Keratinocyte (primary cell): Measurements from ENCODE around the gene MRPS23. TPM values are rescaled to one million over a fixed set of nuclear protein-coding genes. Genes with fewer than 3 reads are reported as not detected.

Experiments
- DNase-seq: peaks from one replicate; pipeline ENCODE4 v3.0.0-alpha.2; 2011; ENCODE audit warnings: low read depth, missing footprints, low spot score
- FAIRE-seq: peaks from 2 replicates; lab custom pipeline; 2011; peaks lifted over from hg19 to GRCh38; lab: Jason Lieb, UNC
- H2AFZ ChIP-seq: 2 replicates; pipeline ENCODE4 v1.6.0; 2012; ENCODE audit warnings: low read length, control low read depth, inconsistent platforms; ENCODE audit not compliant: control insufficient read depth
- H3K27ac ChIP-seq: 2 replicates; pipeline ENCODE4 v1.5.1; 2011; ENCODE audit warnings: low read length; ENCODE audit not compliant: control insufficient read depth, insufficient read depth
- H3K27me3 ChIP-seq: 3 replicates; pipeline ENCODE4 v1.6.0; 2011; ENCODE audit warnings: low read length; ENCODE audit not compliant: control insufficient read depth, insufficient read depth; ENCODE audit errors: extremely low read depth
- H3K36me3 ChIP-seq, 2 experiments: 2 replicates in 1 of 2; 3 replicates in 1 of 2; pipeline ENCODE4 v1.5.1; 2011; ENCODE audit warnings: low read length in 2 of 2, mild to moderate bottlenecking in 1 of 2; ENCODE audit not compliant: control insufficient read depth in 2 of 2, insufficient read depth in 2 of 2; ENCODE audit errors: extremely low read depth in 1 of 2
- H3K4me1 ChIP-seq: 3 replicates; pipeline ENCODE4 v1.5.1; 2011; ENCODE audit warnings: low read length; ENCODE audit not compliant: control insufficient read depth, insufficient read depth; ENCODE audit errors: extremely low read depth
- H3K4me2 ChIP-seq: 3 replicates; pipeline ENCODE4 v1.6.0; 2011; ENCODE audit warnings: low read depth, low read length; ENCODE audit not compliant: control insufficient read depth, insufficient read depth; ENCODE audit errors: extremely low read depth
- H3K4me3 ChIP-seq, 3 experiments: fragments of 200-600 bp in 1 of 3; sonication (generic) in 1 of 3; 2 replicates in 2 of 3; 3 replicates in 1 of 3; pipeline ENCODE4 v1.5.1; 2011 to 2016; ENCODE audit warnings: low read length in 3 of 3, mild to moderate bottlenecking in 3 of 3, control low read depth in 2 of 3, inconsistent platforms in 1 of 3, low read depth in 1 of 3, mixed read lengths in 1 of 3, mixed run types in 1 of 3, moderate library complexity in 1 of 3; ENCODE audit not compliant: control insufficient read depth in 2 of 3, insufficient read depth in 2 of 3; ENCODE audit errors: extremely low read depth in 1 of 3
- H3K79me2 ChIP-seq: 2 replicates; pipeline ENCODE4 v1.6.0; 2012; ENCODE audit warnings: low read length; ENCODE audit not compliant: control insufficient read depth, insufficient read depth
- H3K9ac ChIP-seq: 3 replicates; pipeline ENCODE4 v1.6.0; 2011; ENCODE audit warnings: low read length; ENCODE audit not compliant: control insufficient read depth, insufficient read depth; ENCODE audit errors: extremely low read depth
- H3K9me1 ChIP-seq: 3 replicates; pipeline ENCODE4 v1.6.0; 2011; ENCODE audit warnings: low read length; ENCODE audit not compliant: control insufficient read depth, insufficient read depth; ENCODE audit errors: extremely low read depth
- H3K9me3 ChIP-seq: 2 replicates; pipeline ENCODE4 v1.5.1; 2012; ENCODE audit warnings: low read depth, low read length; ENCODE audit not compliant: control insufficient read depth
- H4K20me1 ChIP-seq: 3 replicates; pipeline ENCODE4 v1.6.0; 2011; ENCODE audit warnings: low read length; ENCODE audit not compliant: control insufficient read depth, insufficient read depth; ENCODE audit errors: extremely low read depth
- EZH2 ChIP-seq: IDR thresholded peaks from one replicate; pipeline ENCODE4 v1.6.1; 2012; ENCODE audit warnings: inconsistent platforms, mild to moderate bottlenecking, low read length, moderate library complexity
- dilution Hi-C: fragments of 300-500 bp; cut with MboI; formaldehyde crosslinking; loops from one replicate; pipeline ENCODE4 v1.7.0; 2020; ENCODE audit warnings: low sequenced_read_pairs; ENCODE audit not compliant: extremely low pct_ligation_motif_present
- polyA plus RNA-seq, 5 experiments: library from polyadenylated mRNA; depleted of rRNA in 3 of 5; stranded (reverse) in 3 of 5; stranded (forward) in 1 of 5; unstranded in 1 of 5; fragments of >200 nt; gene quantifications; 1 replicate in 1 of 5; 2 replicates in 3 of 5; 3 replicates in 1 of 5; pipeline versions ENCODE4 v1.2.1 to v1.2.3, GENCODE V29; 2011 to 2012; ENCODE audit warnings: missing spikeins in 2 of 5, low read depth in 1 of 5, low replicate concordance in 1 of 5
- TF ChIP-seq, protein P1 (sequence below), 3 experiments: IDR thresholded peaks in 1 of 3; conservative IDR thresholded peaks in 1 of 3; optimal IDR thresholded peaks in 1 of 3; 2 replicates in 2 of 3; 3 replicates in 1 of 3; pipeline versions ENCODE3 to v1.5.1; 2011; ENCODE audit warnings: low read length in 3 of 3, mild to moderate bottlenecking in 3 of 3, moderate library complexity in 2 of 3, control low read depth in 1 of 3, inconsistent platforms in 1 of 3; ENCODE audit not compliant: insufficient read depth in 2 of 3; ENCODE audit errors: extremely low read depth in 1 of 3

Gene MRPS23
- polyA plus RNA-seq, 1 donor (not counting 4 experiments of a cell fraction or from before 2014, with no cell fraction given) = 57.3 TPM

DNA sequence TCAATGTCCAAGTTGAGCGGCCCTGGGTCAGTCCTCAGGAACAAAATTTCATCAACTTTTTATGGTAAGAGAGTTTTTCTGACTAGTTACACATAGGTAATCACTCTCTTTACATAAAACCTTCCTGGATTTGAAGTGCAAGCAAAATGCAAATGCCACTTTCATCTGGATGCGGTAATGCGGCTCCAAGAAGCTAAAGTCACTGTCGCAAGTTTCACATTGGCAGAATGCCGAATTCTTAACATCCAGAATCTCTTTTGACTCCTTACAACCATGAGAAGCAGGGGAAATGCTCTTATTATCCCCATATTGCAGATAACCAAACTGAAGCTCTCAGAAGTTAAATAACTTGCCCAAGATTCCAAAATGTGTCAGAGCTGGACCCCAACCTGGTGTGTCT is 30.0 kb downstream of the MRPS23 start:
- Histone ChIP-seq H3K9me3 (no peaks in the 10 kb centered on the region), H3K4me3 (no peak overlapping the region), H3K36me3 (no peaks in the 10 kb centered on the region), H3K79me2 (no peaks in the 10 kb centered on the region), H3K9me1 (no peaks in the 10 kb centered on the region), H3K4me2 (no peak overlapping the region), H3K27ac (no peak overlapping the region), H3K4me1 (peaks cover 5% of the 10 kb centered on the region), H3K9ac (no peak overlapping the region), H4K20me1 (no peaks in the 10 kb centered on the region), H2AFZ (no peak overlapping the region), H3K27me3 (no peaks in the 10 kb centered on the region)
- FAIRE-seq = no peak
- dilution Hi-C loops = no loop called here
- DNase-seq = no peak
- no peak for TF ChIP-seq EZH2
- TF ChIP-seq, protein P1, sequence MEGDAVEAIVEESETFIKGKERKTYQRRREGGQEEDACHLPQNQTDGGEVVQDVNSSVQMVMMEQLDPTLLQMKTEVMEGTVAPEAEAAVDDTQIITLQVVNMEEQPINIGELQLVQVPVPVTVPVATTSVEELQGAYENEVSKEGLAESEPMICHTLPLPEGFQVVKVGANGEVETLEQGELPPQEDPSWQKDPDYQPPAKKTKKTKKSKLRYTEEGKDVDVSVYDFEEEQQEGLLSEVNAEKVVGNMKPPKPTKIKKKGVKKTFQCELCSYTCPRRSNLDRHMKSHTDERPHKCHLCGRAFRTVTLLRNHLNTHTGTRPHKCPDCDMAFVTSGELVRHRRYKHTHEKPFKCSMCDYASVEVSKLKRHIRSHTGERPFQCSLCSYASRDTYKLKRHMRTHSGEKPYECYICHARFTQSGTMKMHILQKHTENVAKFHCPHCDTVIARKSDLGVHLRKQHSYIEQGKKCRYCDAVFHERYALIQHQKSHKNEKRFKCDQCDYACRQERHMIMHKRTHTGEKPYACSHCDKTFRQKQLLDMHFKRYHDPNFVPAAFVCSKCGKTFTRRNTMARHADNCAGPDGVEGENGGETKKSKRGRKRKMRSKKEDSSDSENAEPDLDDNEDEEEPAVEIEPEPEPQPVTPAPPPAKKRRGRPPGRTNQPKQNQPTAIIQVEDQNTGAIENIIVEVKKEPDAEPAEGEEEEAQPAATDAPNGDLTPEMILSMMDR (optimal IDR thresholded peaks at IDR 0.05 in 1 of 3, IDR thresholded peaks at IDR 0.05 in 1 of 3, conservative IDR thresholded peaks at IDR 0.05 in 1 of 3; ENCODE audit: extremely low read depth in 1 of 3, insufficient read depth in 2 of 3, low read length in 3 of 3) = no peak

- Histone ChIP-seq H3K36me3 (no peaks in the 10 kb centered on the region), H3K27ac (no peak overlapping the region), H3K4me2 (no peak overlapping the region), H3K9me1 (no peaks in the 10 kb centered on the region), H3K27me3 (no peaks in the 10 kb centered on the region), H3K4me3 (no peak overlapping the region), H4K20me1 (no peaks in the 10 kb centered on the region), H3K4me1 (peaks cover 5% of the 10 kb centered on the region), H3K9me3 (no peaks in the 10 kb centered on the region), H2AFZ (no peak overlapping the region), H3K79me2 (no peaks in the 10 kb centered on the region), H3K9ac (no peak overlapping the region)
- FAIRE-seq (peak; percentile 39), DNase-seq (no peak)
- dilution Hi-C loops = no loop called here
- TF ChIP-seq EZH2 = no peak
- TF ChIP-seq, protein P1 (optimal IDR thresholded peaks at IDR 0.05 in 1 of 3, IDR thresholded peaks at IDR 0.05 in 1 of 3, conservative IDR thresholded peaks at IDR 0.05 in 1 of 3; ENCODE audit: extremely low read depth in 1 of 3, insufficient read depth in 2 of 3, low read length in 3 of 3) = no peak
Observed at GRCh38 chr17:57819285-57819684, 30.6 kb downstream of the MRPS23 start.
